Endothelial cell of umbilical vein (primary cell): ENCODE results near the gene GPR27. TPM values are rescaled to one million over a fixed set of nuclear protein-coding genes. Genes with fewer than 3 reads are reported as not detected.

ENCODE experiments used
- BruUV-seq: library from RNA; stranded (reverse); fragments of 400-500 nt; replicated peaks from 2 replicates; lab custom pipeline; 2021; lab: Mats Ljungman, UMichigan
- CTCF ChIA-PET: fragments of 300-600, 350-600 bp; sonication (Branson Sonifier 250); formaldehyde crosslinking; loops from one replicate; lab custom pipeline; 2021; ENCODE audit warnings: antibody characterized with exemption, inconsistent platforms; lab: Charles Lee
- POLR2A ChIA-PET: fragments of 300-600, 350-600 bp; sonication (Branson Sonifier 250); formaldehyde crosslinking; loops from one replicate; lab custom pipeline; 2021; ENCODE audit warnings: antibody characterized with exemption, inconsistent platforms; lab: Charles Lee
- DNase-seq: peaks from one replicate; pipeline ENCODE4 v3.0.0-alpha.2; 2011; ENCODE audit warnings: low read depth, low spot score
- FAIRE-seq: peaks from 2 replicates; lab custom pipeline; 2011; peaks lifted over from hg19 to GRCh38; lab: Jason Lieb, UNC
- H2AFZ ChIP-seq: 2 replicates; pipeline ENCODE4 v1.6.0; 2012; ENCODE audit warnings: low read depth, low read length, control low read depth, inconsistent platforms
- H3K27ac ChIP-seq: 2 replicates; pipeline ENCODE4 v1.5.1; 2011; ENCODE audit warnings: low read depth, mild to moderate bottlenecking, control low read depth, low read length, moderate library complexity; ENCODE audit not compliant: insufficient read depth
- H3K27me3 ChIP-seq, 2 experiments: 2 replicates each; pipeline versions ENCODE4 v1.6.0 to v1.6.1; 2011; ENCODE audit warnings: low read length in 2 of 2, mixed read lengths in 1 of 2; ENCODE audit not compliant: control insufficient read depth in 2 of 2, insufficient read depth in 2 of 2
- H3K36me3 ChIP-seq, 2 experiments: 2 replicates in 1 of 2; 3 replicates in 1 of 2; pipeline ENCODE4 v1.5.1; 2011; ENCODE audit warnings: low read length in 2 of 2, mild to moderate bottlenecking in 1 of 2, moderate library complexity in 1 of 2; ENCODE audit not compliant: control insufficient read depth in 2 of 2, insufficient read depth in 2 of 2; ENCODE audit errors: extremely low read depth in 1 of 2
- H3K4me1 ChIP-seq: 3 replicates; pipeline ENCODE4 v1.5.1; 2011; ENCODE audit warnings: mild to moderate bottlenecking, low read length; ENCODE audit not compliant: control insufficient read depth, insufficient read depth; ENCODE audit errors: extremely low read depth
- H3K4me2 ChIP-seq: 2 replicates; pipeline ENCODE4 v1.6.1; 2011; ENCODE audit warnings: low read length, control low read depth, mixed read lengths; ENCODE audit not compliant: insufficient read depth
- H3K4me3 ChIP-seq, 3 experiments: fragments of 200-600 bp in 1 of 3; sonication (generic), shearing (Covaris generic) in 1 of 3; replicated peaks in 1 of 3; 2 replicates each; pipeline ENCODE4 v1.5.1; 2011 to 2016; ENCODE audit warnings: control low read depth in 3 of 3, low read length in 3 of 3, mild to moderate bottlenecking in 2 of 3, inconsistent platforms in 1 of 3, low read depth in 1 of 3, moderate library complexity in 1 of 3; ENCODE audit not compliant: insufficient read depth in 1 of 3
- H3K79me2 ChIP-seq: 2 replicates; pipeline ENCODE4 v1.6.0; 2012; ENCODE audit warnings: low read length, inconsistent platforms; ENCODE audit not compliant: control insufficient read depth, insufficient read depth
- H3K9ac ChIP-seq: replicated peaks from 2 replicates; pipeline ENCODE3; 2011; ENCODE audit warnings: low read length, control low read depth; ENCODE audit not compliant: insufficient read depth; ENCODE audit errors: extremely low read depth
- H3K9me1 ChIP-seq: replicated peaks from 3 replicates; pipeline ENCODE4 v1.6.0; 2011; ENCODE audit warnings: mild to moderate bottlenecking, low read length; ENCODE audit not compliant: control insufficient read depth, insufficient read depth; ENCODE audit errors: extremely low read depth
- H3K9me3 ChIP-seq: replicated peaks from 2 replicates; pipeline ENCODE4 v1.5.1; 2012; ENCODE audit warnings: low read length, inconsistent platforms; ENCODE audit not compliant: control insufficient read depth, insufficient read depth
- H4K20me1 ChIP-seq: replicated peaks from 2 replicates; pipeline ENCODE3; 2011; ENCODE audit warnings: mild to moderate bottlenecking, low read length; ENCODE audit not compliant: control insufficient read depth, insufficient read depth; ENCODE audit errors: extremely low read depth
- CTCF ChIP-seq, 2 donors: IDR thresholded peaks; 1 replicate in 1 of 2; 2 replicates in 1 of 2; pipeline ENCODE4 v1.5.1; 2011; ENCODE audit warnings: low read length in 2 of 2, mild to moderate bottlenecking in 2 of 2, moderate library complexity in 2 of 2, control low read depth in 1 of 2, inconsistent platforms in 1 of 2, low read depth in 1 of 2; ENCODE audit not compliant: insufficient read depth in 1 of 2; ENCODE audit errors: extremely low read depth in 1 of 2
- EZH2 ChIP-seq: IDR thresholded peaks from 2 replicates; pipeline ENCODE4 v1.6.1; 2012; ENCODE audit warnings: borderline replicate concordance, low read depth, mild to moderate bottlenecking, moderate library complexity, low read length, inconsistent platforms; ENCODE audit not compliant: severe bottlenecking
- FOS ChIP-seq: IDR thresholded peaks from 2 replicates; pipeline ENCODE4 v1.6.1; 2011; ENCODE audit warnings: mild to moderate bottlenecking, low read length, moderate library complexity, borderline replicate concordance; ENCODE audit not compliant: insufficient read depth
- GATA2 ChIP-seq: IDR thresholded peaks from 2 replicates; pipeline ENCODE4 v1.7.0; 2011; ENCODE audit warnings: low read depth, mild to moderate bottlenecking, moderate library complexity, mixed read lengths, low read length; ENCODE audit not compliant: insufficient read length, insufficient read depth
- MAX ChIP-seq: IDR thresholded peaks from 2 replicates; pipeline ENCODE4 v1.6.1; 2011; ENCODE audit not compliant: insufficient read depth, insufficient read length
- MYC ChIP-seq: IDR thresholded peaks from one replicate; pipeline ENCODE4 v1.6.1; 2011; ENCODE audit warnings: mild to moderate bottlenecking, low read depth, low read length
- dilution Hi-C: fragments of 300-500 bp; cut with MboI; formaldehyde crosslinking; loops from one replicate; pipeline ENCODE4 v1.15.0; 2019; ENCODE audit warnings: low sequenced_read_pairs; ENCODE audit not compliant: extremely low pct_ligation_motif_present
- intact Hi-C: fragments of 100-400 bp; cut with micrococcal nuclease; formaldehyde crosslinking; loops from one replicate; pipeline ENCODE4 v1.10.0; 2022
- polyA plus RNA-seq, 4 experiments: library from polyadenylated mRNA; depleted of rRNA in 3 of 4; stranded (reverse) in 3 of 4; unstranded in 1 of 4; fragments of >200 nt; gene quantifications; 2 replicates each; pipeline versions ENCODE4 v1.2.1 to v1.2.3, GENCODE V29; 2011 to 2012; ENCODE audit warnings: missing spikeins in 1 of 4
- total RNA-seq: library from RNA; stranded (reverse); gene quantifications from 2 replicates; pipeline ENCODE4 v1.2.3, GENCODE V29; 2021

Gene GPR27
- total and polyA plus RNA-seq, 2 donors (not counting 3 experiments of a cell fraction or from before 2014, with no cell fraction given), result 0.03 TPM; not detected in 1

- no peak for TF ChIP-seq GATA2
- TF ChIP-seq EZH2, result no peak
- TF ChIP-seq FOS, result no peak
- no peak for TF ChIP-seq MAX
- no peak for TF ChIP-seq MYC
- no peak for TF ChIP-seq CTCF (IDR thresholded peaks at IDR 0.05; ENCODE audit: extremely low read depth in 1 of 2, insufficient read depth in 1 of 2, low read depth in 1 of 2, low read length in 2 of 2)
- H2AFZ ChIP-seq, result no peak overlapping the region
- dilution Hi-C loops, result no loop called here
- no peak overlapping the region for H3K4me3 ChIP-seq
- POLR2A ChIA-PET, result no interaction called here
- no peaks in the 10 kb centered on the region for H3K9me3 ChIP-seq
- no peaks in the 10 kb centered on the region for H3K4me1 ChIP-seq
- FAIRE-seq (no peak), DNase-seq (no peak)
- H3K27ac ChIP-seq, result no peak overlapping the region
- H3K36me3 ChIP-seq, result no peaks in the 10 kb centered on the region
- H3K4me2 ChIP-seq, result no peak overlapping the region
- H3K9ac ChIP-seq, result no peak overlapping the region
- H4K20me1 ChIP-seq, result no peaks in the 10 kb centered on the region
- intact Hi-C loops, result loop anchor here (5.0 kb wide), 1 partner anchor 1352 kb away; no protein-coding TSS in a partner anchor
- CTCF ChIA-PET, result no interaction called here
- H3K79me2 ChIP-seq, result no peaks in the 10 kb centered on the region
- peaks cover 6 to 31% of the 10 kb centered on the region in 2 experiments for H3K27me3 ChIP-seq
- H3K9me1 ChIP-seq, result no peaks in the 10 kb centered on the region
- no TSS peak for BruUV-seq
Measured at GRCh38 chr3:71734881-71735280, 18.8 kb upstream of the GPR27 start.
